ENCODE data around the gene PROSER2. TPM values are rescaled to one million over a fixed set of nuclear protein-coding genes. Genes with fewer than 3 reads are reported as not detected.
A peak's percentile ranks its signal among the peaks of the same experiment; 100 is the strongest.
"Not testable (repeated sequence)": the region's sequence is repeated elsewhere in the genome, so short reads cannot be mapped to it uniquely, and the experiment has no call there.

Gene PROSER2
- total and polyA plus RNA-seq, 3 experiments from 2014 or later, result 1.5 to 2.4 (median 1.7) TPM

DNA sequence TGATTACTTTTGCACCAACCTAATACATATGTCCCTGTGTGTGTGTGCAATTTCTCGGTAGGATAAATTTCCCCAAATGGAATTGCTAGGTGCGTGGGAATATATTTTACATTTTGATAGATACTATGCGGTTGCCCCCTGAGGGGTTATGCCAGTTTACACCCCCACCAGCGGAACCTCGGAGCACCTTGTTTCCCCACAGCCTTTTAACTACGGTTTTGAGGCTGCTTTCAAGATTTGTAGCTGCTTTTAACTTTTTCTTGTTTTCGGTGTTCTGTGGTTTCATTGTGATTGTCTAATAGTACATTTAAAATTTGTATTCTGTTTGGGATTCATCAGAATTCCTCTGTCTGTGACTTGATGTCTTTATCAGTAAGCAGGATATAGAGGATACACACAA, 22.0 kb downstream of the PROSER2 start:
- peak in 1 of 5 donors; percentile 39 for DNase-seq
- peaks cover 12% of the 10 kb centered on the region for H3K4me1 ChIP-seq (ENCODE audit: insufficient read depth, low read length)
- Mint-ChIP-seq H3K4me1 (peaks cover 4 to 14% (median 12%) of the 10 kb centered on the region in 3 donors), H3K27ac (no peak overlapping the region), H3K4me3 (peak overlapping the region in 1 of 7 donors; percentile 24), H3K27me3 (peaks cover 7 to 26% of the 10 kb centered on the region in 2 donors), H3K9me3 (no peaks in the 10 kb centered on the region), H3K36me3 (no peaks in the 10 kb centered on the region)
- CTCF ChIA-PET, result interaction anchor here (1.4 kb wide), 1 partner anchor 26 kb away, joined by 4 read pairs; no protein-coding TSS in a partner anchor
- H3K36me3 ChIP-seq (ENCODE audit: insufficient read depth, low read length), result no peaks in the 10 kb centered on the region
- no peaks in the 10 kb centered on the region for H3K27me3 ChIP-seq (ENCODE audit: insufficient read depth, low read length, poor library complexity, severe bottlenecking)
- no peak overlapping the region for H3K4me3 ChIP-seq (ENCODE audit: low read length)
- POLR2A ChIA-PET, result no interaction called here
- no peaks in the 10 kb centered on the region for H3K9me3 ChIP-seq (ENCODE audit: low read length)
- H3K27ac ChIP-seq (ENCODE audit: low read depth, low read length), result no peak overlapping the region

DNA sequence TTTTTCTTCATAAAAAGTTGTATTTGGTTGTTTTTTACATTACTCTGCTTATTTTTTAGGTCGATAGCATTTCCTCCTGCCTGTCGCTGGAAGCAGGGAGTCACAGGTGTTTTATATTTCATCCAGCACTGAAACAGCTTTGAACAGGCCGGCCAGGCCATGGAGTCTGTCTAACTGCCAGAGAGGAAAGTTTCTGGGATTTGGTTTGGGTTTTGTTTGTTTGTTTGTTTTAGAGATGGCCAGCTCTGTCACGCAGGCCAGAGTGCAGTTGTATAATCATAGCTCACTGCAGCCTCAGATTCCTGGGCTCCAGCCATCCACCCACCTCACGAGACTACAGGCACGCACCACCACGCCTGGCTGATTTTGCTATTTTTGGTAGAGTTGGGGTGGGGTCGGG, 23.4 kb downstream of the PROSER2 start:
- Mint-ChIP-seq H3K36me3 (no peaks in the 10 kb centered on the region), H3K4me3 (no peak overlapping the region), H3K4me1 (peaks cover 4 to 14% (median 12%) of the 10 kb centered on the region in 3 donors), H3K27ac (no peak overlapping the region), H3K27me3 (peaks cover 7 to 30% of the 10 kb centered on the region in 2 donors), H3K9me3 (no peaks in the 10 kb centered on the region)
- Histone ChIP-seq H3K4me1 (ENCODE audit: insufficient read depth, low read length) (peaks cover 12% of the 10 kb centered on the region), H3K27me3 (ENCODE audit: insufficient read depth, low read length, poor library complexity, severe bottlenecking) (no peaks in the 10 kb centered on the region), H3K27ac (ENCODE audit: low read depth, low read length) (no peak overlapping the region), H3K9me3 (ENCODE audit: low read length) (no peaks in the 10 kb centered on the region), H3K4me3 (ENCODE audit: low read length) (no peak overlapping the region), H3K36me3 (ENCODE audit: insufficient read depth, low read length) (no peaks in the 10 kb centered on the region)
- no peak for DNase-seq
- CTCF ChIA-PET, result interaction anchor here (1.4 kb wide), 1 partner anchor 27 kb away, joined by 4 read pairs; no protein-coding TSS in a partner anchor
- POLR2A ChIA-PET, result no interaction called here

DNA sequence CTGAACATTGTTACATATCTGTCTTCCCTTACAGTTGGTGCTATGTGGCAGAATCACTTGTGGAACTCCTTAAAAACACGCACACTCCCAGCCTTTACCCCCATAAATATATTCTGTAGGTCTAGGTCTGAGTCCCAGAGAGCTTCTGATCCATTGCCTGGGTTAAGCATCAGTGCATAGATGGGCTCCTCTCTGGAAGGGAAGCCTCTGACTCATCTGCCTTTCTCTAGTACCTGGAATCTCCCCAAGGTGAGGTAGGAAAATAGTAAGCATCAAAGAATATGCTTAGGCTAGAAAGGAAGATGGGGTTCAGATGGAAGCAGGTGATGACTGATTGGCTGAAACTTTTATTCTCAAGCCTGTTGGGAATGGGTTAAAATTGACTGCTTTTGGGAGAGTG, 26.1 kb downstream of the PROSER2 start:
- H3K4me3 ChIP-seq (ENCODE audit: low read length), result no peak overlapping the region
- no peaks in the 10 kb centered on the region for H3K36me3 ChIP-seq (ENCODE audit: insufficient read depth, low read length)
- ChIA-PET POLR2A (no interaction called here), CTCF (no interaction called here)
- no peak overlapping the region for H3K27ac ChIP-seq (ENCODE audit: low read depth, low read length)
- Mint-ChIP-seq H3K36me3 (peaks cover 0 to 5% (median 2%) of the 10 kb centered on the region in 3 donors), H3K9me3 (no peaks in the 10 kb centered on the region), H3K27me3 (peaks cover 7 to 26% of the 10 kb centered on the region in 2 donors), H3K4me3 (no peak overlapping the region), H3K4me1 (peaks cover 4 to 14% (median 12%) of the 10 kb centered on the region in 3 donors), H3K27ac (no peak overlapping the region)
- no peaks in the 10 kb centered on the region for H3K27me3 ChIP-seq (ENCODE audit: insufficient read depth, low read length, poor library complexity, severe bottlenecking)
- peaks cover 12% of the 10 kb centered on the region for H3K4me1 ChIP-seq (ENCODE audit: insufficient read depth, low read length)
- DNase-seq, result no peak
- H3K9me3 ChIP-seq (ENCODE audit: low read length), result no peaks in the 10 kb centered on the region

GRCh38 chr10:11849911-11850310, 26.8 kb downstream of the PROSER2 start:
- no peak for DNase-seq
- H3K27ac Mint-ChIP-seq, result no peak overlapping the region
- POLR2A ChIA-PET, result no interaction called here
- H3K36me3 Mint-ChIP-seq, result peaks cover 0 to 5% (median 2%) of the 10 kb centered on the region in 3 donors
- no peaks in the 10 kb centered on the region for H3K36me3 ChIP-seq (ENCODE audit: insufficient read depth, low read length)
- no peak overlapping the region for H3K4me3 ChIP-seq (ENCODE audit: low read length)
- CTCF ChIA-PET, result no interaction called here
- H3K4me1 Mint-ChIP-seq, result peaks cover 4 to 13% (median 10%) of the 10 kb centered on the region in 3 donors
- no peaks in the 10 kb centered on the region for H3K9me3 ChIP-seq (ENCODE audit: low read length)
- H3K27me3 ChIP-seq (ENCODE audit: insufficient read depth, low read length, poor library complexity, severe bottlenecking), result no peaks in the 10 kb centered on the region
- H3K4me1 ChIP-seq (ENCODE audit: insufficient read depth, low read length), result peaks cover 8% of the 10 kb centered on the region
- H3K9me3 Mint-ChIP-seq, result no peaks in the 10 kb centered on the region
- no peak overlapping the region for H3K4me3 Mint-ChIP-seq
- H3K27me3 Mint-ChIP-seq, result peaks cover 7 to 24% of the 10 kb centered on the region in 2 donors
- H3K27ac ChIP-seq (ENCODE audit: low read depth, low read length), result no peak overlapping the region

DNA sequence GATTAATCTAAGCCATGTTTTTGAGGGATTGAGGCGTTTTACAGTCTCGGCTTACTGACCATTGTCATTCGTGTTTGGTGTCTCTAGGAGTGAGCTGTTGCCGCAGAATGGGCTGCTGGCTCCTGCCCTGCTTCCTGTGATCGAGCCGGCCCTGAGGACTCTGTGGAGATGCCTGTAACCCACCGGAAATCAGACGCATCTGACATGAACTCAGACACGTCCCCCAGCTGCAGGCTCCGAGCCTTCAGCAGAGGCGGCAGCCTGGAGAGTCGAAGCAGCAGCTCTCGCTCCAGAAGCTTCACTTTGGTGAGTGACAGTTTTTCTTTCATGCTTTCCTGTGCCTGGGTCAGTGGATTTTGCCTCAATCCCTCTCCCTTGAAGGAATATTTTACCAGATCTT, 28.8 kb downstream of the PROSER2 start:
- DNase-seq, result no peak
- Histone ChIP-seq H3K27me3 (ENCODE audit: insufficient read depth, low read length, poor library complexity, severe bottlenecking) (no peaks in the 10 kb centered on the region), H3K4me3 (ENCODE audit: low read length) (no peak overlapping the region), H3K36me3 (ENCODE audit: insufficient read depth, low read length) (no peaks in the 10 kb centered on the region), H3K27ac (ENCODE audit: low read depth, low read length) (no peak overlapping the region), H3K9me3 (ENCODE audit: low read length) (no peaks in the 10 kb centered on the region), H3K4me1 (ENCODE audit: insufficient read depth, low read length) (no peaks in the 10 kb centered on the region)
- Mint-ChIP-seq H3K4me3 (no peak overlapping the region), H3K9me3 (no peaks in the 10 kb centered on the region), H3K4me1 (no peaks in the 10 kb centered on the region), H3K36me3 (peaks cover 0 to 7% (median 2%) of the 10 kb centered on the region in 3 donors), H3K27me3 (peaks cover 7 to 19% of the 10 kb centered on the region in 2 donors), H3K27ac (no peak overlapping the region)
- POLR2A ChIA-PET, result no interaction called here
- CTCF ChIA-PET, result interaction anchor here (0.9 to 1.0 kb wide), 2 partner anchors 10 to 11 kb away, joined by 3 read pairs; no protein-coding TSS in a partner anchor

DNA sequence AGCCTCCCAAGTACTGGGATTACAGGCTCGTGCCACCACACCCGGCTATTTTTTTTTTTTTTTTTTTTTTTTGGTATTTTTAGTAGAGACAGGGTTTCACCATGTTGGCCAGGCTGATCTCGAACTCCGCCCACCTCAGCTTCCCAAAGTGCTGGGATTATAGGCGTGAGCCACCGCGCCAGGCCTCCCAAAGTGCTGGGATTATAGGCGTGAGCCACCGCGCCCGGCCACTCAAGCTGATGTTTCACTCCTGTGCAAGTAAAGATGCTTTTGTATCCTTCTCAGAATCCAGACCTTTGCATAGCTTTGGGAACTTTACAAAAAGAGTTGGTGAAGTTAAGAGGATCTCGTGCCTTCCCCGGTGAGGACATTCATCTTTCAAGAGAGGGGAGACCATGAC, 29.5 kb downstream of the PROSER2 start:
- H3K9me3 ChIP-seq (ENCODE audit: low read length); POLR2A ChIA-PET; H3K9me3 Mint-ChIP-seq; H3K36me3 ChIP-seq (ENCODE audit: insufficient read depth, low read length); DNase-seq; H3K4me3 Mint-ChIP-seq; H3K36me3 Mint-ChIP-seq; H3K4me1 Mint-ChIP-seq; H3K27ac Mint-ChIP-seq; H3K4me1 ChIP-seq (ENCODE audit: insufficient read depth, low read length); H3K27me3 ChIP-seq (ENCODE audit: insufficient read depth, low read length, poor library complexity, severe bottlenecking); H3K4me3 ChIP-seq (ENCODE audit: low read length); H3K27ac ChIP-seq (ENCODE audit: low read depth, low read length): not testable (repeated sequence)
- CTCF ChIA-PET, result interaction anchor here (1.0 kb wide), 1 partner anchor 9 kb away, joined by 3 read pairs; no protein-coding TSS in a partner anchor
- H3K27me3 Mint-ChIP-seq, result peaks cover 7 to 19% of the 10 kb centered on the region in 2 donors

- no peak overlapping the region for H3K4me3 Mint-ChIP-seq
- Histone ChIP-seq H3K4me3 (ENCODE audit: low read length) (no peak overlapping the region), H3K4me1 (ENCODE audit: insufficient read depth, low read length) (no peaks in the 10 kb centered on the region), H3K27me3 (ENCODE audit: insufficient read depth, low read length, poor library complexity, severe bottlenecking) (no peaks in the 10 kb centered on the region), H3K36me3 (ENCODE audit: insufficient read depth, low read length) (no peaks in the 10 kb centered on the region), H3K27ac (ENCODE audit: low read depth, low read length) (no peak overlapping the region), H3K9me3 (ENCODE audit: low read length) (no peaks in the 10 kb centered on the region)
- no peak for DNase-seq
- POLR2A ChIA-PET, result no interaction called here
- peaks cover 5 to 19% of the 10 kb centered on the region in 2 donors for H3K27me3 Mint-ChIP-seq
- no peak overlapping the region for H3K27ac Mint-ChIP-seq
- peaks cover 0 to 7% (median 2%) of the 10 kb centered on the region in 3 donors for H3K36me3 Mint-ChIP-seq
- H3K9me3 Mint-ChIP-seq, result no peaks in the 10 kb centered on the region
- CTCF ChIA-PET, result no interaction called here
- no peaks in the 10 kb centered on the region for H3K4me1 Mint-ChIP-seq
These were observed 30.3 kb downstream of the PROSER2 start for GRCh38 chr10:11853468-11853867.

DNA sequence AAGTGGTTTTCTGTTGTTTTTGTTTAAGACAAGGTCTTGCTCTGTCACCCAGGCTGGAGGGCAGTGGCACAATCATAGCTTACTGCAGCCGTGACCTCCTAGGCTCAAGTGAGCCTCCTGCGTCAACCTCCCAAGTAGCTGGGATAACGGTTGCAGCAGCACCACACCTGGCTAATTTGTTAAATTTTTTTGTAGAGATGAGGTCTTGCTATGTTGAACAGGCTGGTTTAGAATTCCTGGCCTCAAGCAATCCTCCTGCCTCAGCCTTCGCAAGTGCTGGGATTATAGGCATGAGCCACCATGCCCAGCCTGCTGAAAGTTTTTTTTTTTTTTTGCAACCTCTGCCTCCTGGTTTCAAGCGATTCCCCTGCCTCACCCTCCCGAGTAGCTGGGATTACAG, 31.1 kb downstream of the PROSER2 start:
- H3K27me3 ChIP-seq (ENCODE audit: insufficient read depth, low read length, poor library complexity, severe bottlenecking), result no peaks in the 10 kb centered on the region
- H3K27ac ChIP-seq (ENCODE audit: low read depth, low read length), result no peak overlapping the region
- H3K4me1 ChIP-seq (ENCODE audit: insufficient read depth, low read length), result no peaks in the 10 kb centered on the region
- peaks cover 0 to 7% (median 2%) of the 10 kb centered on the region in 3 donors for H3K36me3 Mint-ChIP-seq
- no peaks in the 10 kb centered on the region for H3K9me3 Mint-ChIP-seq
- H3K27ac Mint-ChIP-seq, result no peak overlapping the region
- no peak for DNase-seq
- H3K27me3 Mint-ChIP-seq, result peaks cover 4 to 16% of the 10 kb centered on the region in 2 donors
- ChIA-PET CTCF (interaction anchor here (1.2 kb wide), 1 partner anchor 15 kb away, joined by 3 read pairs; no protein-coding TSS in a partner anchor), POLR2A (no interaction called here)
- H3K9me3 ChIP-seq (ENCODE audit: low read length), result no peaks in the 10 kb centered on the region
- H3K4me3 Mint-ChIP-seq, result no peak overlapping the region
- H3K4me3 ChIP-seq (ENCODE audit: low read length), result no peak overlapping the region
- no peaks in the 10 kb centered on the region for H3K36me3 ChIP-seq (ENCODE audit: insufficient read depth, low read length)
- no peaks in the 10 kb centered on the region for H3K4me1 Mint-ChIP-seq
